A549 (cell line): Measurements from ENCODE around the gene PSMB1. TPM values are rescaled to one million over a fixed set of nuclear protein-coding genes. Genes with fewer than 3 reads are reported as not detected.
A peak's percentile ranks its signal among the peaks of the same experiment; 100 is the strongest.

Experiments
- ATAC-seq, 2 experiments: fragments of 200-7000 bp in 1 of 2; fragments of >200 bp in 1 of 2; cut with Nextera tagmentation in 1 of 2; cut with Tn5 transposase in 1 of 2; 3 replicates each; pipeline versions ENCODE4 v1.8.0 to v1.9.1; 2018 to 2020; ENCODE audit warnings: mild to moderate bottlenecking in 1 of 2, moderate library complexity in 1 of 2
- CTCF ChIA-PET: fragments of 300-600 bp; sonication (Branson Sonifier 250); formaldehyde crosslinking; extraction: SDS; loops from one replicate; lab custom pipeline; 2021; ENCODE audit warnings: antibody characterized with exemption, inconsistent platforms; lab: Yijun Ruan, JAX
- POLR2A ChIA-PET: fragments of 350-600 bp; formaldehyde crosslinking; extraction: SDS; loops from one replicate; lab custom pipeline; 2021; ENCODE audit warnings: antibody characterized with exemption, inconsistent platforms; lab: Yijun Ruan, JAX
- DNase-seq, 2 experiments: peaks; one replicate each; pipeline versions ENCODE4 v3.0.0 to v3.0.0-alpha.2; 2011 to 2016; ENCODE audit warnings: low read depth in 1 of 2, low spot score in 1 of 2
- FAIRE-seq: peaks from 2 replicates; lab custom pipeline; 2011; peaks lifted over from hg19 to GRCh38; lab: Jason Lieb, UNC
- H3K27ac ChIP-seq, 2 experiments: fragments of >200 bp; sonication (Bioruptor Twin); formaldehyde crosslinking; 3 replicates each; pipeline ENCODE4 v1.5.1; 2016 to 2017
- H3K4me1 ChIP-seq: fragments of >200 bp; sonication (Bioruptor Twin); formaldehyde crosslinking; 3 replicates; pipeline ENCODE4 v1.6.1; 2016
- H3K4me2 ChIP-seq: fragments of >200 bp; sonication (Bioruptor Twin); formaldehyde crosslinking; 3 replicates; pipeline ENCODE4 v1.6.1; 2016
- H3K4me3 ChIP-seq: fragments of >200 bp; sonication (Bioruptor Twin); formaldehyde crosslinking; 3 replicates; pipeline ENCODE4 v1.5.1; 2016
- H3K9me3 ChIP-seq: fragments of >200 bp; sonication (Bioruptor Twin); formaldehyde crosslinking; 3 replicates; pipeline ENCODE4 v1.6.1; 2016
- BCL3 ChIP-seq: fragments of >200 bp; sonication (Bioruptor Twin); formaldehyde crosslinking; IDR thresholded peaks from 3 replicates; pipeline ENCODE4 v1.6.1; 2016
- BHLHE40 ChIP-seq: IDR thresholded peaks from 2 replicates; pipeline ENCODE4 v1.6.1; 2012; ENCODE audit warnings: low read depth, low read length, inconsistent platforms
- CBX2 ChIP-seq: fragments of 200-600 bp; sonication (generic); IDR thresholded peaks from 2 replicates; pipeline ENCODE4 v1.6.1; 2016; ENCODE audit warnings: low read depth, mild to moderate bottlenecking, borderline replicate concordance
- CBX8 ChIP-seq: fragments of 200-600 bp; sonication (generic); IDR thresholded peaks from 2 replicates; pipeline ENCODE4 v1.6.1; 2016
- CEBPB ChIP-seq, 2 experiments: fragments of >200 bp in 1 of 2; sonication (Bioruptor Twin) in 1 of 2; formaldehyde crosslinking in 1 of 2; IDR thresholded peaks; 2 replicates each; pipeline ENCODE4 v1.6.1; 2012 to 2016
- CHD4 ChIP-seq: fragments of 200-600 bp; sonication (generic); IDR thresholded peaks from 2 replicates; pipeline ENCODE4 v1.6.1; 2016; ENCODE audit warnings: antibody characterized with exemption, mild to moderate bottlenecking, borderline replicate concordance
- ELK1 ChIP-seq: fragments of 150-350 bp; IDR thresholded peaks from 2 replicates; pipeline ENCODE4 v1.6.1; 2014; ENCODE audit warnings: low read depth, mild to moderate bottlenecking, low read length
- EP300 ChIP-seq, 2 experiments: fragments of >200 bp; sonication (Bioruptor Twin); formaldehyde crosslinking; IDR thresholded peaks; 2 replicates in 1 of 2; 3 replicates in 1 of 2; pipeline ENCODE4 v1.6.1; 2016 to 2017
- FOSL2 ChIP-seq, 2 experiments: fragments of 450-650 bp in 1 of 2; fragments of >200 bp in 1 of 2; sonication (Bioruptor Twin) in 1 of 2; formaldehyde crosslinking; IDR thresholded peaks; 2 replicates each; pipeline versions ENCODE4 v1.5.0 to v1.6.1; 2016 to 2020; ENCODE audit warnings: mild to moderate bottlenecking in 1 of 2, moderate library complexity in 1 of 2
- FOXS1 ChIP-seq: fragments of 250-450 bp; sonication (Bioruptor Pico); IDR thresholded peaks from 2 replicates; pipeline ENCODE4 v1.5.0; 2020; ENCODE audit warnings: mild to moderate bottlenecking, moderate library complexity
- HDAC2 ChIP-seq: fragments of 200-600 bp; sonication (generic); IDR thresholded peaks from 2 replicates; pipeline ENCODE4 v1.6.1; 2016
- HES2 ChIP-seq: fragments of >200 bp; sonication (Bioruptor Twin); formaldehyde crosslinking; IDR thresholded peaks from 2 replicates; pipeline ENCODE4 v1.6.1; 2016
- HOXA7 ChIP-seq: fragments of 250-450 bp; sonication (Bioruptor Pico); IDR thresholded peaks from 2 replicates; pipeline ENCODE4 v1.5.0; 2020; ENCODE audit warnings: mild to moderate bottlenecking, moderate library complexity
- JUN ChIP-seq, 2 experiments: fragments of >200 bp; sonication (Bioruptor Twin); formaldehyde crosslinking; IDR thresholded peaks; 2 replicates in 1 of 2; 3 replicates in 1 of 2; pipeline ENCODE4 v1.6.1; 2016 to 2017
- KDM5A ChIP-seq: fragments of 200-600 bp; sonication (generic); IDR thresholded peaks from 2 replicates; pipeline ENCODE4 v1.6.1; 2016; ENCODE audit warnings: antibody characterized with exemption, mild to moderate bottlenecking
- MAFK ChIP-seq: fragments of 450-650 bp; IDR thresholded peaks from 2 replicates; pipeline ENCODE4 v1.6.1; 2014; ENCODE audit not compliant: partially characterized antibody
- NFE2L2 ChIP-seq: fragments of 150-350 bp; conservative IDR thresholded peaks from 2 replicates; pipeline ENCODE4 v1.6.1; 2014; ENCODE audit warnings: low read length
- NPAS2 ChIP-seq: fragments of 250-450 bp; sonication (Bioruptor Pico); IDR thresholded peaks from 2 replicates; pipeline ENCODE4 v1.8.0; 2022; ENCODE audit warnings: mild to moderate bottlenecking, moderate library complexity, borderline replicate concordance
- NR3C1 ChIP-seq: fragments of >200 bp; sonication (Bioruptor Twin); formaldehyde crosslinking; IDR thresholded peaks from 3 replicates; pipeline ENCODE4 v1.6.1; 2017
- RARB ChIP-seq: fragments of 250-450 bp; sonication (Bioruptor Pico); IDR thresholded peaks from 2 replicates; pipeline ENCODE4 v1.8.0; 2021; ENCODE audit warnings: mild to moderate bottlenecking, moderate library complexity
- RFX5 ChIP-seq: fragments of 450-650 bp; IDR thresholded peaks from 2 replicates; pipeline ENCODE4 v1.7.1; 2014; ENCODE audit warnings: antibody characterized with exemption, mild to moderate bottlenecking, moderate library complexity
- TFCP2L1 ChIP-seq: fragments of 250-450 bp; sonication (Bioruptor Pico); IDR thresholded peaks from 2 replicates; pipeline ENCODE4 v1.5.0; 2021; ENCODE audit warnings: mild to moderate bottlenecking
- TP53 ChIP-seq: fragments of 250-450 bp; sonication (Bioruptor Pico); IDR thresholded peaks from 2 replicates; pipeline ENCODE4 v1.5.0; 2021; ENCODE audit warnings: mild to moderate bottlenecking, moderate library complexity
- USF2 ChIP-seq: fragments of 450-650 bp; IDR thresholded peaks from 2 replicates; pipeline ENCODE4 v1.6.1; 2014; ENCODE audit warnings: antibody characterized with exemption
- ZFP36 ChIP-seq: fragments of 450-650 bp; IDR thresholded peaks from 2 replicates; pipeline ENCODE4 v1.6.1; 2014; ENCODE audit warnings: borderline replicate concordance; ENCODE audit not compliant: partially characterized antibody
- WGBS: methylation state at CpG from one replicate; pipeline ENCODE4 v1.1.6; 2017; ENCODE audit errors: missing lambda C conversion rate; 5-methylcytosine and 5-hydroxymethylcytosine counted together
- polyA plus RNA-seq, 4 experiments: library from polyadenylated mRNA; depleted of rRNA in 3 of 4; stranded (reverse); fragments of >200 nt; fragmentation: RNase III in 1 of 4; extraction: RNeasy Plus Mini Kit Qiagen cat#74134 plus additional on column Dnase treatment in 1 of 4; gene quantifications; 2 replicates in 3 of 4; 3 replicates in 1 of 4; pipeline ENCODE4 v1.2.3, GENCODE V29; 2011 to 2017

The PSMB1 gene
- polyA plus RNA-seq, 2 of the 4 experiments (the other 2 are of a cell fraction): 267 to 306 TPM

- DNase-seq (no peak), ATAC-seq (no peak), FAIRE-seq (no peak)
- Histone ChIP-seq H3K4me3 (no peak overlapping the region), H3K9me3 (no peaks in the 10 kb centered on the region), H3K4me2 (no peak overlapping the region), H3K4me1 (no peaks in the 10 kb centered on the region), H3K27ac (no peak overlapping the region)
- ChIA-PET POLR2A (no interaction called here), CTCF (no interaction called here)
- 97% methylated on average over 2 of the region's 2 CpGs for WGBS
- TF ChIP-seq ZFP36 (no peak), RARB (CRISPR knock-in tag) (no peak), MAFK (peak; percentile 32), TP53 (CRISPR knock-in tag) (no peak)
Measured at GRCh38 chr6:170572704-170573466, 19.8 kb upstream of the PSMB1 start.

- TF ChIP-seq BHLHE40: no peak
- no peak for TF ChIP-seq TP53 (CRISPR knock-in tag)
- TF ChIP-seq HDAC2: no peak
- no peak for TF ChIP-seq NPAS2 (CRISPR knock-in tag)
- TF ChIP-seq CBX8: no peak
- no peak for TF ChIP-seq FOSL2 (IDR thresholded peaks at IDR 0.05)
- no peak for TF ChIP-seq FOSL2 (CRISPR knock-in tag; IDR thresholded peaks at IDR 0.05)
- no peak for TF ChIP-seq EP300 (IDR thresholded peaks at IDR 0.05)
- TF ChIP-seq CHD4: no peak
- TF ChIP-seq CBX2: no peak
- TF ChIP-seq KDM5A: no peak
- no peak for TF ChIP-seq CEBPB (IDR thresholded peaks at IDR 0.05)
- no peak for TF ChIP-seq FOXS1 (CRISPR knock-in tag)
- no peak for TF ChIP-seq HES2
- no peak for TF ChIP-seq NFE2L2
- TF ChIP-seq HOXA7 (CRISPR knock-in tag): no peak
- TF ChIP-seq USF2: no peak
- no peak for TF ChIP-seq RARB (CRISPR knock-in tag)
- TF ChIP-seq RFX5: no peak
- DNase-seq (no peak), FAIRE-seq (no peak), ATAC-seq (no peak)
- Histone ChIP-seq H3K4me1 (no peaks in the 10 kb centered on the region), H3K4me2 (no peak overlapping the region), H3K27ac (no peak overlapping the region), H3K4me3 (no peak overlapping the region), H3K9me3 (no peaks in the 10 kb centered on the region)
- WGBS: 85% methylated on average over 4 of the region's 8 CpGs
- CTCF ChIA-PET: no interaction called here
- POLR2A ChIA-PET: no interaction called here
Measured at GRCh38 chr6:170564936-170565530, 11.9 kb upstream of the PSMB1 start.

- WGBS: 87% methylated on average over 4 of the region's 4 CpGs
- no peak for TF ChIP-seq FOXS1 (CRISPR knock-in tag)
- no peak for TF ChIP-seq JUN (IDR thresholded peaks at IDR 0.05)
- no peak for TF ChIP-seq BCL3
- TF ChIP-seq TFCP2L1 (CRISPR knock-in tag): no peak
- TF ChIP-seq RFX5: no peak
- no peak for TF ChIP-seq NR3C1
- no peak for TF ChIP-seq ELK1
- ATAC-seq (no peak), DNase-seq (no peak), FAIRE-seq (no peak)
- Histone ChIP-seq H3K4me3 (no peak overlapping the region), H3K9me3 (no peaks in the 10 kb centered on the region), H3K27ac (no peak overlapping the region), H3K4me2 (no peak overlapping the region), H3K4me1 (no peaks in the 10 kb centered on the region)
- CTCF ChIA-PET: no interaction called here
- POLR2A ChIA-PET: no interaction called here
Measured at GRCh38 chr6:170561555-170561954, 8.4 kb upstream of the PSMB1 start.
